NCI-H2196 treated with DMSO at 0.1 percent for 48 hours (cell line): ENCODE data around the gene DHX35.

Experiments
- DNase-seq: peaks from one replicate; lab custom pipeline; 2025; ENCODE audit not compliant: unreplicated experiment; lab: John Stamatoyannopoulos, UW

The DHX35 gene

DNA sequence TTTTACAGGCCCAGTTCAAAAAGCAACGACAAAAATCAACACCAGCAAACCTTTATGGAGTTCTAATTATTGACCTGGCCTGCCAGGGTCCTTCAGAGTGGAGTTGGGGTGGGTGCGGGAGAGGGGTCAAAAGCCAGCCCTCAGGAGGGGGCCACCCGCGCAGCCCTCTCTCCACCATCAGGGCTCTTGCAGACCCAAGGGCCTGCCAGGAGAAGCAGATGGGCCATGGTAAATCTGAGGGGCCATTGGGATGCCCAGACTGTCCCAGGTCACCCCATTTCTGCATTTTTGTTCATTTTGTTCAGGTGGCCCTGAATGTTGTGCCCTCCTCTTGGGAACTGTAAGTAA is 88.4 kb downstream of the DHX35 start:
- no peak for DNase-seq

DNA sequence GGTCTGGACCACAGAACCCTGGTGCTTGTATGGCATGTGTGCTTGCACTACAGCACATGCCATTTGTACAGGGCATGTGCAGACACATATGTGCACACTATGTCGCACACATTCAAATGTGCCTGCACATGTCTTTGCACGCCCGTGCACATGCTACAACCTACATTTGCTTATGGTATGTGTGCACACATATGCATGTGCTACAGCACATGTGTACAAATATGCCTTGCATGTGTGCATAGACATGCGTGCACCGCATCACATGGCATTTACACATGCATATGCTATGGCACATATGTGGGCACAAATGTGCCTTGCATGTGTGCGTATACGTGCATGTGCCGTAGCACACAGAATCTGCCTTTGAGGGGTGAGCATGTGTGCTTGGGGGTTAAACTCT is 90.5 kb downstream of the DHX35 start:
- DNase-seq: no peak

DNA sequence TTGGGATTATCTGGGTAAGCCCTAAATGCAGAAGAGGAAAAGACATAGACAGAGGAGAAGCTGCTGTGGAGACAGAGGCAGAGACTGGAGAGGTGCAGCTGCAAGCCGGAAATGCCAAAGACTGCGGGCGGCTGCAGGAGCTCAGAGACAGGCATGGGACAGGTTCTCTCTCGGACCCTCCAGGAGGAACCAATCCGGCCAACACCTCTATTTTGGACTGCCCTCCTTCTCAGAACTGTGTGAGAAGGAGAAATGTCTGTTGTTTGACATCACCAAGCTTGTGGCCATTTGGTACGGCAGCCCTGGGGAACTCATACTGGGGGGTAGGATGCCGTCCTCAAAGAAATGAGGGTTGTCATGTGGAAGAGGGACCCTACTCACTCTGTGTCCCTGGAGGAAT is 95.0 kb downstream of the DHX35 start:
- DNase-seq: no peak

DNA sequence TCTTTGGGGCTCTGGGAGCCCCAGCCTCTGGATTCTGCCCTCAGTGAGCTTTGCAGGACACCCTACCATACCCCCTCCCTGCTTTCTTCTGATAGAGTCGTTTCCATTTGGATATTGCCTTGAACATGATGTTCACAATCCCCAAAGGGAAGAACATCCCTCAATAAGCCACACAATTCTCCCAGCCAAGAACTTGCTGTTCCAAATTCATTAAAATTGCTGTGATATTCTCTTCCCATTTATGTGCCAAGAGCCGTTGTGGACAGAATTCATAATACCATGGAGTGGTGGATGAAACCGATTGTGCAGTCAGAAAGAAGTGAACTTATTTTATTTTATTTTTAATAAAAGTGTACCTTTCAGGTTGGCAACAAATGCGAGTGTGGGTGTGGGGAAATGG is 95.8 kb downstream of the DHX35 start:
- DNase-seq: no peak

DNA sequence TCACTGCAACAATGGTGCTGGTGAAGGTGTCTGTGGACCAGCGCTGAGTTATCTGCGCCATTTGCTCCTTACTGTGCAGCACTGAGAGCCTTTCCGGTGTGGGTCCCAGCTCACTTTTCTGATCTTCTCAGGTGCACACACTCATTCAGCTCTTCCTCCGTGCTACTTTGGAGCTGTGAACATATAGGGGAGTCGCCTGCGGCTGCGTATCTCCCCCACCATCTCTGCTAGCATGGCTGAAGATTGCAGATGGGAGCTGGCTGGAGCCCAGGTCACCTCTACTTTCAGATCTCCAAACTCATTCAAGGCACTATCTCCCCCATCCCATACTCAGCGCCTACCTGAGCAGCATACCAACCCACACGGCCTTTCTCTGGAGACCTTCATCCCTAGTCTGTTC is 96.9 kb downstream of the DHX35 start:
- no peak for DNase-seq

DNA sequence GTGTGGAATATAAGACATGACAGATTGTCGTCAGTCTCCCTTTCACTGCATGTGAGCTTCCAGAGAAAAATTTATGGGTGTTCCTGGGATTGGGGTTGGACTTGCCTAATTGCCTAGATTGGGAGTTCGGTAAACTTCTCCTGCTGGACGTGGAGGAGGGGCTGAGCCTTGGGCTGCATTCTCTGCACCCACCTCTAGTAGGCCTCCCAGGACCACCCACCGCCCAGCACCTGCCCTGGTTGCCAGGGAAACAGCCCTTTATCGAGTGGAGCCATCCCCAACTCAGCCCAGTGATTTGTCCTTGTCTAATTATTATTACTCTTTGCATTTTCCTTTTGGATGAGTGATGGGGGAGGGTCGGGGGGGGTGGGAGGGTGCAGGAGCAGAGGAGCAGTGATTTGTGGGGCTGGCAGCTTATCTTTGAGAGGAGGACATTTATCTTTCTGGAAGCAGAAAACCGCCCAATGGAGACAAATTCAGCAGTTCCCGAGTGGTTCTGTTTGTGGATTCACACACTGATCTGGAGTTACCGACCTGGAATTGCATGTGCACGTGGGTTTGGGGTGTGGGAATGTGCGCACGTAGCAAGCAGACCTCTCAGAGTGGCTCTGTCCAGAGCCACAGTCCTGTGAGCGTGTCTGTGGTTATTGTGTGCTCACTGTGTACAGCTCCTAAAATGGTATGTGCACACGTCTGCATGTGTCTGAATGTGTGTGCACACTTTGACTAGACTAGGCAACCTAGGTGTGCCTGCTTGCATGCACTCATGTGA is 104.5 kb downstream of the DHX35 start:
- DNase-seq: no peak

DNA sequence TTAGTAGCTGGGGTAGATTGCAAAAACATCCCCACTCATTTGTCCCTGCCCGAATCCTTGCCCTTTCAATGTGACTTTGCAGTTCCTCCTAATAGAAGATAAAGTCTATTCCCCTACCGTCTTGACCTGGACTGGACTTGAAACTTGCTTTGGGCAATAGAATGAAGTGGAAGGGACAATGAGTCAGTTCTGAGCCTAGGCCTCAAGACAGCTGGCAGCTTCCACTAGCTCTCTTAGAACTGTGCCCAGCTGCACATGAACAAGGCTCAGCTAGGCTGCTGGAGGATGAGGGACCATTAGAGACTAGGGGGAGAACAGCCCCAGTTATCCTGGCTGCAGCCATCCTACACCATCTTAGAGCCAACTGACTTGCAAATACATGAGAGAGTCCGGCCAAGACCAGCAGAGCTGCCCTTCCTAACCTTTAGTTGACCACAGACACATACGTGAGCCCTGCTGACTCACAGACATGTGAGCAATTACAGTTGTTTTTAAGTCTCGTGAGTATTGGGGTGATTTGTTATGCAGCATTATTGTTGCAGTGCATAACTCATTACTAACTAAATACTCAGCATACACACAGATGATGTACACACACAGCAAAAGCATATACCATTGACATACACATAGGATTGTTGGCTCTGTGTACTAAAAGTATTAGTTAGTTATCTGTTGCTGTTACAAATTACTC is 105.5 kb downstream of the DHX35 start:
- no peak for DNase-seq

DNA sequence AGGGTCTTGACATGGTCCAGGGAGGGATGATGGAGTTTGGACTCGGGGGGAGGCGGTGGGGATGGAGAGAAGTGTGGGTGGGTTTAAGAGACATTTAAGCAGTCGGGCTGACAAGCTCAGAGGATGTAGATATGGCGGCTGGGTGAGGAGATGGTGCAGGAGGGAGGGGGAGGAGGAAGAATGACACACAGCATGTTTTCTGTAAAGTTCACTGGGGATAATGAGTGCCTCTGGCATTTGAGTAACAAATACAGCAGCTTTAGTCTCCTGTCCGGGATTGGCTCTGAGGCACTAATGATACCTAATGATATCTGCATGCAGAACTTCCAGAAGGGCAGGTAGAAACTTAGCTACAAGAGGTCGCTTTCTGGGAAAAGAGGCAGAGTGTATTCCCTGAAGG is 107.8 kb downstream of the DHX35 start:
- DNase-seq: no peak

DNA sequence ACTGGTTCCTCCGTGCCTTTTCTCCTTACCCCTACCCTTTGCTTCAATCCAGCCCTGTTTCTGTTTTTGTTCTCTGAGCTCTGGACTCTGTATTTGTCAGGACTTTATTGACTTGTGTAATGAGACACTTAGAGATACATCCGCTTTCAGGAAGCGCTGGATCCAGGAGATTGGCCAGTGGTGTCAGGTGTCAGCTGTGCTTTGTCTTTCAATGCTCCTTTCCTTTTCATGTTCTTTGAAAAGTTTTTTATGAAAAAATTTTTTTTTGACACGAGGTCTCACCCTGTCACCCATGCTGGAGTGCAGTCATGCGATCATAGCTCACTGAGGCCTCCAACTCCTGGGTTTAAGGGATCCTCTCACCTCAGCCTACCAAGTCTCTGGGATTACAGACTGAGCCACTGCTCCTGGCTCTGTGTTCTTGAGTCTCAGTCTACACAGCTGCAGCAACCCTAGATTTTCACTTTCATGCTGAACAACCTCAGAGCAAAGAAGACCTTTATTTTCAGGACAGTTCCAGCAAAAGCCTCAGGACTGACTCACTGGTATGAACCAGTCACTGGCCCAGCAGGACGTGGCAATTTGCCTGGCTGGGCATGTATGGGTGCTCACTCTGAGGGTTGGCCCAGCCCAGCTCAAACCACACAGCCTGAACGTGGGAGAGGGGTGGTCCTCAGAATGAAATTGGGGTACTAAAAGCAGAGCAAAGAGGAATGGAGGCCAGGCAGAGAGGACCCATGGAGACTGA is 108.5 kb downstream of the DHX35 start:
- no peak for DNase-seq

DNA sequence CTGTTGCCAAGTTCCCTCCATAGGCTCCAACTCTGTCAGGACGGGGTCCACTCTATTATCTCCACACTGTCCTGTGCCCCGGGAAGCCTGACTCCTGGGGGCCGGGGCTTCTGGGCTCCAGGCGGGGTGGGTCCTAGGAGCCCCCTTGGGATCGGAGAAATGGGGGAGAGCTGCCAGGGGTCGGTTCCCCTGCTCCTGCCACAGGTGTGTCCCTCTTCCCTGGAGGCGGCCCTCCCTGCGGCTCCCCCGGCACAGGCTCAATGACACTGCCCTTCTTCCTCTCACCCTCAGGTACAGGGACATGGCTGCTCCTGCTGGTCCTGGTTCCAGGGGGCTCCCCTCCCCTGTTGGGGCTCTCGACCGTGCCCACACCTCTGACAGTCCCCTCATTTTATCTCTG is 110.0 kb downstream of the DHX35 start:
- DNase-seq: no peak

DNA sequence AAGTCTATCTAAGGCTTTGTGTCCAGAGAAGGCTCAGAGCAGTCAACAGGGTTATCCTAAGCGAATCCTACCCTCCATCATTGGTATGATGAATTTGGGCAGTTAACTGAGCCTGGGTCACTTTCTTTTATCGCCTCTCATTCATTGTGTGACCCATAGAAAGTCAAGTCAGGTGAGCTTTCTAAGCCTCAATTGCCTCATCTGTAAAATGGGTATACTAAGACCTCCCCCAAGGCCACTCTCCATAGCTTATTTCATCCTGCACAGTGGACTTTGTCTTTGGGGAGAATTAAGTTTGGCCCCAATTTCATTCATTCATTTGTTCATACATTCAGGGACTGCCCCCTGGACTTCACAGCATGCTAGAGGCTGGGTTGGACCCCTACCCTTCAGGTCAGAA is 110.5 kb downstream of the DHX35 start:
- no peak for DNase-seq

DNA sequence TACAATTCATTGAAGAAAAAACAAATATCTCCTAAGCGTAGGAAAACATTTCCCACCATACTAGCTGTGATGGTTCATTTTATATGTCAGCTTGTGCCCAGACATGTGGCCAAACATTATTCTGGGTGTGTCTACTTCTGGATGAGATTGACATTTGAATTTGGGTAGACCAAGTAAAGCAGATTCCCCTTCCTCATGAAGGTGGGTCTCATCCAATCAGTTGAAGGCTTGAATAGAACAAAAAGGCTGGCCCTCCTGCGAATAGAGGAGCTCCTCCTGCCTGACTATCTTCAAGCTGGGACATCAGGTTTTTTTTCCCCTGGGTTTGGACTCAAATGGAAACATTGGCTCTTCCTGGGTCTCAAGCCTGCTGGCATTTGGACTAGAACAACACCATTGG is 113.6 kb downstream of the DHX35 start:
- no peak for DNase-seq

DNA sequence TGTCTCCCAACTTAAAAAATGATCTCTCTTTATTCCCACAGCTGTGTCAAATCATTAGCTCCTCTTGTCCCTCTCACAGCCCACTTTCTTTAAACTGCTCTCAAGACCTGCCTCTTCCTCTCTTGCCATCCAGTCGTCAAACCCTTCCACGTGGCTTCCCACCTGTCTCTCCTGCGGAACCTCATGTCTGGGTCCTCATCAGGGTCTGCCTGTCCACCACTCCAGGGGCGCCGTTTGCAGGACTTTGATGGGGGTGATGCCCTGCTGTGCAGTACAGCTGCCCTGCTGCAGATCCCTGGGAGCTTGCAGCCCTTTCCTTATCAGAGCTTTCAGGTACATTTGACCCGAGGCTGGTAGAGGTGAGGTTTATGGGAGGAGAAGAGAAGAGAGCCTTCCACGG is 114.8 kb downstream of the DHX35 start:
- DNase-seq: no peak

DNA sequence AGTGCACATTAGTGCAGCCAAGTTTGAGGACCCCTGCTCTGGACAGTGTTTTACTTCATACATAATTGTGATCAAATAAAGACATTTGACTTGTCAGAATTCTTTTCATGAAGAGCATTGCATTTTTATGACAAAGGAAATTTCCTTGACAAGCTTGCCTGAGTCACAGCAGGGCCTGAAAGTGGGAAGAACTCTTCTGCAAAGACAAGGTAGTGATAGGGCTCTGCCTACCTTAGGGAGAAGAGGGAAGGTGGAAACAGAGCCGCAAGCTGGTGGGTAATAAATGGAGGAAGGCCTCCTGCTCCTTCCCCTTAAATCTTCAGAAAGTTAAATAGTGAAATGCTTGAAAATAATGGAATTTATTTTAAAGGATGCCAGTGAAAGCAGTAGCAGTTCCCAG is 118.2 kb downstream of the DHX35 start:
- no peak for DNase-seq

DNA sequence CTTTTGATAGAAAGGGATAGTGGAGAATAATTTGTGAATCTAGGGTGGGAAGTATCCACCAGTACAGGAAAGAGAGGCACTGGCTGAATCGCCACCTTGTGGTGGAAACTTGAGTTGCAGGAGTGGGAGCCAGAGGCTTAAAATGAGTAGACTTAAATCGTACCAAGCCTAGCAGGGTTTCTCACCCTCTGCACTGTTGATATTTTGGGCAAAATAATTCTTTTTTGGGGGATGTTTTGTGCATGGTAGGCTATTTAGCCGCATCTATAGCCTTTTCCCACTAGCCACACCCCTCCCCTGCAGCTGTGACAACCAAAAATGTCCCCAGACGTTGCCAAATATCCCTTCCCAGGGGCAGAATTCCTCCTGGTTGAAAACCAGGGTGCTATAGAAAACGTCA is 119.1 kb downstream of the DHX35 start:
- DNase-seq: peak; percentile 17

DNA sequence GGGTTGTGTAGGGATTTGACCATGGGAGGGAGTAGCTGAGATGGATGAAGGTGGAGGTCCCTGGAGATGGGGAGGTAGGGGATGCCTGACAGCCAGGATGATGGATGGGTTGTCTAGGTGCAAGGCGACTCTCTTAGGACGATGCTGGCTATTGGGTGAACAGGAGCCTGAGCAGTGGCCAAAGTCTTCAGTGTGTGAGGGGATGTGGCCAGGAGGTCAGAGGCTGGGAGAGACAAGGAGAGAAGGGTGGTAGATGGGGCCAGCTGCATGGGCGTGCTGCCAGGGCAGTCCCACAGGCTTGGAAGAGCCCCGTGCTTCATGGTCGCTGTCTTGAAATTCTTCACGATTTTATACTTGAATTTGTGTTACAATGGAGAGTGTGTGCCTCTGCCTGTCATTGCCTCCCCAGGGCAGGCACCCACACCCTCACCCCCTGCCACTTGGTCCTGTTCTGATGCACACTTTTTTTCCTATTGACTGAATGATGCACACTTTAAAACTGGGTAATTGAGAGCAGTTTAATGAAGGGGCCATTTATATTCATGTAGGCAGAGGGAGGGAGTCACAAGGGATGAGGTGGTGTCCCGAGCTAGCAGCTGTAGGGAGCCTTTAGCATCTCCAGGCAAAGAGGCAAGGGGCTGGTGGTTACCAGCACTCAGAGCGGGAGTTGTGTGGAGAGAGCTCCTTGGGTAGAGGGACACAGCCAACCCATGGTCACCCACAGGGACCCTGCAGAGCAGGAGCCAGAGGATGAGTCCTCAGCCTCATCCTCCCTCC is 120.7 kb downstream of the DHX35 start:
- DNase-seq: no peak

DNA sequence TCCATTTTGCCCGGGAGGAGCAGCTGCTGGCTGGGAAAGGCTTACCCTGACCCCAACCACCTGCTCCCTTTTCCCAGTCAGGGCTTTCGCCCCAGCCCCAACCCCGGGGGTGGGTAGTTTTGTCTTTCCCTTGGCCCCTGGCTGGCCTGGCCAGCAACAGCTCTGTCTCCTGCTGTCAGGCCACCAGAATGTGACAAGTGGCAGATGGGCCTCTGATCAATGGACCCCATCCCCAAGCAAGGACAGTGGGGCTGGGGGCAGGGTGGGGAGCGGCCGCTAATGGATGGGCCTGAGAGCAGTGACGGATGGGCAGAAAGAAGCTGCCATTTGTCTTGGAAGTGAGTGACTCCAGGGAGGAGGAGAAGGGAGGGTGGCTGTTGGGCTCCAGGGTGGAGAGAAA is 121.6 kb downstream of the DHX35 start:
- no peak for DNase-seq

DNA sequence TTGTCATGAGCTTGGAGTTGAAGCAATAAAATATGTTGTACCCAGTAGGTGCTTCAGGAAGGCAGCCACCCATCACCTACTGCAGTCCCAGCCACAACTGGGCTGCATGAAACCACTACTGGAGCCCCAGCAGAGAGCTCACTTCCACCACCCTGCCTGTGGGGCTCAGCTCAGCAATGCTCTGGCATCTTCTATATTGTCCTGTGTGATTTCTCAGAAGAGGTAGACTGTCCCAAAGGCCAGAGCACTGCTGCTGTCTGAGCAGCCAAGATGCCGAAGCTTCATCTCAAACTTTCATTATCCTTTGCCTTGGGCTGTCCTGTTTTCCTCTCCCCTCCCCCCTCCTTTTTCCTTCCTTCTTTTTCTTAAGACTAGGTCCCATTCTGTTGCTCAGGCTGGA is 126.9 kb downstream of the DHX35 start:
- no peak for DNase-seq
